Activated naive CD4-positive, alpha-beta T cell treated with Interleukin-2 at 50 U/mL for 16 hours (primary cell): ENCODE data around the gene RASL12.
"Not testable (repeated sequence)": the region's sequence is repeated elsewhere in the genome, so short reads cannot be mapped to it uniquely, and the experiment has no call there.

ENCODE experiments used
- DNase-seq: peaks from one replicate; pipeline ENCODE4 v3.0.0-alpha.2; 2020

RASL12 gene

DNA sequence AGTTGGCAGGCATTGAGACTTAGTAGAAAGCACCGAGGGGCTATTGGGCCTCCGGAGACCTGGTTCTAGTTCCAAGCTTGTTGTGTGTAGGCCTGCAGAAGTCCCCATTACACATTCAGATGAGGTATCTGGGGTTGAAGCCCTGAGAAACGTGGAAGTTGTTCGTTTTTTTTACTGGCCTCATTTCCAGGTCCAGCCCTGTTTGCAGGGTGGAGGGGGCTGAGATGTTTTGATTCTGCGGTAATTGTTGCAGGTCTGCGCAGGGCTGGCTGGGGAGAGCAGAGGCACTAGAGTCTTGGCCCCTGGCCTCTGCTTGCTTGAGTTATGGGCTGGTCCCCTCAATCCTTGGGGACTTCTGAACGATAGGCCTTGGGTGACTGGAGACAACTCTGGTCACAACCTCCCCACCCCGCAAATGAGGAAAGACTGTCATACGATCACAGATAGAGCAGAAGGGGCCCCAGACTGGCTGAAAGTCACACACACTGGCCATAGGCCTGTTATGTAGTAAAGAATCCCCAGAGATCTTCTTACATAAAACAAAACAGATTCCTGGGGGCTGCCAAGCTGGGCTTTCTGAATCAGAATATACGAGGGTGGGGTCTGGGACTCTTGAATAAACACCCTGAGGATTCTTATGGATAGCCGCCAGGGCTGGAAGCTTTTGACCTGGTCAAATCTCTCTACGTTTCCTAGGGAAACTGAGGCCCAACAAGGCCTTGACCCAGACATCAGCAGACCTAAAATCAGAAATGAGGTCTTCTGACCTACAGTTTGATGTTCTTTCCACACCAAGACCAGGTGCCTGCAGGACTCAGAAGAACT is 24.4 kb upstream of the RASL12 start:
- no peak for DNase-seq

- no peak for DNase-seq
These were observed 21.5 kb upstream of the RASL12 start for GRCh38 chr15:65089206-65089824.

- DNase-seq = no peak
These were observed 20.8 kb upstream of the RASL12 start for GRCh38 chr15:65088643-65089021.

DNA sequence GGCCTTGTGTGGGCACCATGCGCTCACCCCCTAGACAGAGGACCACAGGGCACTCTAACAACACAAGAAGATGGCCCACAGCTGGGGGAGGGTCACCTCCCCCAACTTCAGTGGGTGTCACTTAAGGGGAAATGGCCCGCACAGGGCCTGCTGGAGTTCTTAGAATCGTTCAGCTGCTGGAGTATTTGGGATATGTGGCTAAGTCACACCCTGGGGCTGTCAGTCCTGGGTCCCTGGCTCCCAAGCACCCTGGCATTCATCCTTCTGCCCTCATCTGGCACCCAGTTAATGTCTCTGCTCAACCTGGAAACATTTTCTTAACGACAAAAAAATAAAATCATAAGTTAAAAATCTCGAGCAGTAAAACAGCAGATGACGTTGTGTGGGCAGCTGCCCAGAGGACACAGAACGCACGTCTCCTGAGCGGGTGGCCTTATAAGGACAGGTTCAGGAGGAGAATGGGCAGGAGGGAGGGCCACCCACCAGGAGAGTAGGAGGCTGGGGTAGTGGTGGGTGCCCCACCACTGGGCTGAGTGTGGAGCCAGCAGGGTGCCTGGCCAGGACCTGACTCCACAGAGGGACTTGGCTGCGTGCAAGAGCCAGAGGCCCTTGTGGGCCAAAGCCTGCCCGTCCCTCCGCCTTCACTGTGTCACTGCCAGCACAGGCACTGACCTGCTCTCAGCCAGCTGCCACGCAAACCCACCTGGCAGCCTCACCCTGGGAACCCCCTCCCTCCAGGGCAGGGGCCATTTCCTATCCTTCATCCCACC is 20.3 kb upstream of the RASL12 start:
- DNase-seq = no peak

DNA sequence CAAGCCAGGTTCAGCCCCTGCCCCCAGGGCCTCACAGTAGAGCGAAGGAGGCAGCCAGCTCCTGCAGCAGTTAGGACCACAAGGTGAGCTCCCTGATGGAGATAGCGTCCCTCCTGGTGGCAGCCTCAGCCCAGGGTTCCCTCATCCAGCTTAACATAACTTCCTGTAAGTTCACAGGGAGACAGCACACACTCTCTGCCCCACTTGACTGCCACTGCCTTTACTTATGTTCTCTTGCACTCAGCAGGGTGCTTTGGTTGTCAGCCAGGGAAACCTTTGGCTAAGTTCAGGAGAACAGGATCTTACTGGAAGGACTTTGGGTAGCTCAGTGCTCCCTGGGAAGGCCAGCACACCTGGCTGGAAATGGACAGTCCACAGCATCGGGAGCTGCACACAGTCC is 19.6 kb upstream of the RASL12 start:
- DNase-seq = no peak

GRCh38 chr15:65086680-65087111 is 18.9 kb upstream of the RASL12 start:
- no peak for DNase-seq

DNA sequence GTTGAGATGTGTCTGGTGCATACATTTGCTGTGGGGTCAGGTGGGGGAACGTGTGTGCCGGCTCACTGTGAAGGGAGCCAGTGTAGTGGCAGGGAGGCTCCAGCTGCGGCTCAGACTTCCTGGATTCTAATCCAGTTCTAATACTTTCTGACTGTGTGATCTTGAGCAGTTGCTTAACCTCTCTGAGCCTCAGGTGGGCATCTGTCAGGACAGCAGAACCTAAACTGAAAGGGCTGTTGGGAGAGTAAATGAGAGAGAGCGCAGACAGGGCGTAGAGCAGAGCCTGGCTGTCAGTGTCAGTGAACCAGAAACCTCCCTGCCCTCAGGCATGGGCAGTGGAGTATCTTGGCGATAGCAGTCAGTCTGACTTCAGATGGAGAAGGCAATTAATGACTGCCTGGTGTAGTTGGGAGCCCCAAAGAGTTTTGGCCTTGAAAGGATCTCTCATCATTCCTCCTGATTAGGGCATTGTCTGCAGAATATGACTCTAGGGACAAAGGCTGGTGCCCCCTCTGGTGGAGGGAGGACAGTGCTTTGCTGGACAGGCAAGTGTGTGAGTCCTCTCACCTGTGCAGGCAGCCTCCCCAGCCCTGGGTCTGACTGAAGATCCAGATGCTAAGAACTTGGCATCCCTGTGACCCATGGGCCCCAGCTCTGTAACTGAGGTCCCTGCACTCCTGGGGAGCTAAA is 18.3 kb upstream of the RASL12 start:
- no peak for DNase-seq

DNA sequence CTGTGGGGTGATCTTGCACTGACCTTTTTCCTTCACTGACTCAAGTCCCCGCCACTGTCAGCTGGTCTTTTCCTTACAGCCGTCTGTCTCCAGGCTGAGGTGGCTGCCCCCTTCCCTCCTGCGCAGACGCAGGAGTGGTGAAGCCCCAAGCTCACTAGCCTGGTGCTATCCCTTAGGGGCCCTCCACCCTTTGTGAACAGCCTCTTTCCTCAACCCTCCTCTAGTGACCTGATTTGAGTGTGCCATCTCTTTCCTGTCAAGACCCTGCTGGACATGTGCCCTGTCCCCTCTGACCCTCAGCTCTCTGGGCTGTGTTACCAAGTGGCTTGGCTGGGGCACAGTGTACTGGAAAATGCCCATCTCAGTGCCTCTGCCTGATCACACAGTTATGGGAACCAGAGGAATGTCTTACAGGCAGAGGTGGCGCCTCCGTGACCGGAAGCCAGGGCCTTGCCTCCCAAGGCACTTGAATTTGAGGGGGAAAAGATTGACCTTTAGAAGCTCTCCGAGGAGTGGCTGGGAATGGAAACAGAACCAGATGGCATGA is 17.5 kb upstream of the RASL12 start:
- DNase-seq = no peak

- no peak for DNase-seq
These were observed 16.9 kb upstream of the RASL12 start for GRCh38 chr15:65084500-65085206.

DNA sequence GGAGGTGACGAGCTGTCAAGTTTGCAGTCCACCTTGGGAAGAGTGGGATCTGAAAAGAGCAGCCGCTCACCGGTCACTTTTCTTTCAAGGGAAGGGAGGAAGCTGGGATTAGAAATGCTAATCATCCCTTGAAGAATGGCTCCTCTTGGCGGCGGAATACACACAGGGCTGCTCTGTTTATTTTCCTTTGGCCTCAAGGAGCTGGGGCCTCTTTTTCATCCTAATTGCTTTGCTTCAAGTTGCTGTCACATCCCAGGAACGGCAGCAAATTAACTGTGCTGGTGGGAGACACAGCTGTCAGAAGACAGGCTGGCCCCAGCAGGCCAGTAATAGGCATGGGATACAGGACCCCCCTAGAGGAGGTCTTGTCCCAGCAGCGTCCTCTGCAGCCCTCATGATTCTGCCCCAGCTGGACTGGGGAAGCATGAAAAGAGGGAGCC is 15.5 kb upstream of the RASL12 start:
- DNase-seq = no peak

DNA sequence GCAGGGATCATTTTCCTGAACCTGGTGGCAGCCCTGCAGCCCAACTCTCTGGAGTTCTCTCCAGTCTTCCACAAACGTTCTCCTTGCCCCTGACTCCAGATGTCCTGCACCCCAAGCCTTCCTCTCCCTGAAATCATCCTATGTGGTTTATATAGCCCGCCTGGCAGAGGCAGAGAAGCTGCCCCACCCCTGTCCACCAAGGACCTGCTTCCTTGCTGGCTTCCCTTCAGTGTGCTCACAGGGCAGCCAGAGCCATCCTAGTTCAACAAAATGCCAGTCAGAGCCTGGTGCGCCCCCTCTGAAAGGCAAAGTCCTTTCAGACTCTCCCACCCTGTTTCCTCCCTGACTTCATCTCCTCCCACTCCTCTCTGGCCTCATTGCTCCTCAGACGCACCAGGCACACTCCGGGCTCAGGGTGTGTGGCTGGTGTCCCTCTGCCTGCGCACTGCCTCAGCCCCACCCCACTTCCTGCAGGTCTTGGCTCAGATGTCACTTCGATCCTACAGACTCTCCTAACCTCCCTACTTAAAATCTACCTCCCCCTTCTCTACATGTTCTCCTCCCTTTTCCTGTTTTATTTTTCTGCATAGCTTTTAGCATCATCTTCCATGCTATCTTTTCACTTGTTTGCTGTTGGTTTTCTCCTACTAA is 14.6 kb upstream of the RASL12 start:
- peak; percentile 14 for DNase-seq

- peak; percentile 11 for DNase-seq
These were observed 14.0 kb upstream of the RASL12 start for GRCh38 chr15:65081758-65082157.

- no peak for DNase-seq
These were observed 13.5 kb upstream of the RASL12 start for GRCh38 chr15:65081270-65081669.

DNA sequence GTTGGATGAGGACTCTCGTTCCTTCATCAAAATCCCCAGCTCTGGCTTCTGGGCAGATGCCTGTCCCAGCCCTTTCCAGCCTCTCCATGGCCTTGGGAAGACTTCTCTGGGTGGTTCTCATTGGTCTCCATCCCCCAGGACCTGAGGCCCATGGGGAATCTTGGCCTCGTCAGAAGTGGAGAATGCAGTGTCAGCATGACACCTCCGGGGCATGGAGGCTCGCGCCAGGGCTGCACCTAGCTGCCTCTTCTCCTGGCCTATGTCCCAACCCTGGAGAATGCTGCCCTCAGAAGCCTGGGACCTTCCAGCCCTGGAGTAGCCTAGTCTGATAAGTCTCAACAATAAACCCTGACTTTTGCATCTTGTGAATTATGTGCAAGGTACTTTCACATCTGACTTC is 11.8 kb upstream of the RASL12 start:
- DNase-seq = no peak

- DNase-seq = peak; percentile 55
These were observed 10.2 kb upstream of the RASL12 start for GRCh38 chr15:65077981-65078352.

DNA sequence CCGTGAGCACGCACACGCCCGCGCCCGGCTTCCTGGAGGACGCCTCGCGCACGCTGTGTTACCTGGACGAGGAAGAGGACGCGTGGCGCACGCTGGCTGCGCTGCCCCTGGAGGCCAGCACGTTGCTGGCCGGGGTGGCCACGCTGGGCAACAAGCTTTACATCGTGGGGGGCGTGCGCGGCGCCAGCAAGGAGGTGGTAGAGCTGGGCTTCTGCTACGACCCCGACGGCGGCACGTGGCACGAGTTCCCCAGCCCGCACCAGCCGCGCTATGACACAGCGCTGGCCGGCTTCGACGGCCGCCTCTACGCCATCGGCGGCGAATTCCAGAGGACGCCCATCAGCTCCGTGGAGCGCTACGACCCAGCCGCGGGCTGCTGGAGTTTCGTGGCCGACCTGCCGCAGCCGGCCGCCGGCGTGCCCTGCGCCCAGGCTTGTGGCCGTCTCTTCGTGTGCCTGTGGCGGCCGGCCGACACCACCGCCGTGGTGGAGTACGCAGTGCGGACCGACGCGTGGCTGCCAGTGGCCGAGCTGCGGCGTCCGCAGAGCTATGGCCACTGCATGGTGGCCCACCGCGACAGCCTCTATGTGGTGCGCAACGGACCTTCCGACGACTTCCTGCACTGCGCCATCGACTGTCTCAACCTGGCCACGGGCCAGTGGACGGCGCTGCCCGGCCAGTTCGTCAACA is 9.6 kb upstream of the RASL12 start:
- DNase-seq = no peak

DNA sequence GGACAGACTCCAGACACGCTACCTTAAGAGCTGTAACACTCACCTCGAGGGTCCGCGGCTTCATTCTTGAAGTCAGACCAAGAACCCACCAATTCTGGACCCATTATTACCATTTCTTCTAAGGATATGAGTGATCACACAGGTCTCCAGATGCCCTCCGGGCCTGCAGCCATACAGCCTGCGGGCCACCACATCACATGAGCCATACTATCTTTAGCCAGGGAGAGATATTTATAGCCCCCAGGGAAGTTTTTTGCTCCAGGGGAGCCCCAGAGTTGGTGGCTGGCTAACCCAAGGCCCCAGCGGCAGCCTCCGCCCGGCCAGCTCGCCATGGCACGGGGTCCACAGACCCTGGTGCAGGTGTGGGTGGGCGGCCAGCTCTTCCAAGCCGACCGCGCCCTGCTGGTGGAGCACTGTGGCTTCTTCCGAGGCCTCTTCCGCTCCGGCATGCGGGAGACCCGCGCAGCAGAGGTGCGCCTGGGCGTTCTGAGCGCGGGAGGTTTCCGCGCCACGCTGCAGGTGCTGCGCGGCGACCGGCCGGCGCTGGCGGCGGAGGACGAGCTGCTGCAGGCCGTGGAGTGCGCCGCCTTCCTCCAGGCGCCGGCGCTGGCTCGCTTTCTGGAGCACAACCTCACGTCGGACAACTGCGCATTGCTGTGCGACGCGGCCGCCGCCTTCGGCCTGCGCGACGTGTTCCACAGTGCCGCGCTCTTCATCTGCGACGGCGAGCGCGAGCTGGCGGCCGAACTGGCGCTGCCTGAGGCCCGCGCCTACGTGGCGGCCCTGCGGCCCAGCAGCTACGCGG is 8.9 kb upstream of the RASL12 start, which contains the start of gene KBTBD13:
Gene KBTBD13, plus strand, starts transcription at position 261 of the 805 bp plus-strand sequence. Its CDS starts 70 bp downstream, at position 331.
- no peak for DNase-seq

DNA sequence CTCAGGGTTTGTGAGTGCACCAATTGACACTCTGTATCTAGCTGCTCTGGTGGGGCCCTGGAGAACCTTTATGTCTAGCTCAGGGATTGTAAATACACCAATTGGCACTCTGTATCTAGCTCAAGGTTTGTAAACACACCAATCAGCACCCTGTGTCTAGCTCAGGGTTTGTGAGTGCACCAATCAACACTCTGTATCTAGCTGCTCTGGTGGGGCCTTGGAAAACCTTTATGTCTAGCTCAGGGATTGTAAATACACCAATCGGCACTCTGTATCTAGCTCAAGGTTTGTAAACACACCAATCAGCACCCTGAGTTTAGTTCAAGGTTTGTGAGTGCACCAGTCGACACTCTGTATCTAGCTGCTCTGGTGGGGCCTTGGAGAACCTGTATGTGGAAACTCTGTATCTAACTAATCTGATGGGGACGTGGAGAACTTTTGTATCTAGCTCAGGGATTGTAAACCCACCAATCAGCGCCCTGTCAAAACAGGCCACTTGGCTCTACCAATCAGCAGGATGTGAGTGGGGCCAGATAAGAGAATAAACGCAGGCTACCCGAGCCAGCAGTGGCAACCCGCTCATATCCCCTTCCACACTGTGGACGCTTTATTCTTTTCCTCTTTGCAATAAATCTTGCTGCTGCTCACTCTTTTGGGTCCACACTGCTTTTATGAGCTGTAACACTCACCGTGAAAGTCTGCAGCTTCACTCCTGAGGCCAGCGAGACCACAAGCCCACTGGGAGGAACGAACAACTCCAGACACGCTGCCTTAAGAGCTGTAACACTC is 8.0 kb upstream of the RASL12 start:
- DNase-seq = not testable (repeated sequence)

GRCh38 chr15:65074946-65075345 is 7.2 kb upstream of the RASL12 start:
- DNase-seq = not testable (repeated sequence)
